ENCODE data around the gene CLCN2.

DNA sequence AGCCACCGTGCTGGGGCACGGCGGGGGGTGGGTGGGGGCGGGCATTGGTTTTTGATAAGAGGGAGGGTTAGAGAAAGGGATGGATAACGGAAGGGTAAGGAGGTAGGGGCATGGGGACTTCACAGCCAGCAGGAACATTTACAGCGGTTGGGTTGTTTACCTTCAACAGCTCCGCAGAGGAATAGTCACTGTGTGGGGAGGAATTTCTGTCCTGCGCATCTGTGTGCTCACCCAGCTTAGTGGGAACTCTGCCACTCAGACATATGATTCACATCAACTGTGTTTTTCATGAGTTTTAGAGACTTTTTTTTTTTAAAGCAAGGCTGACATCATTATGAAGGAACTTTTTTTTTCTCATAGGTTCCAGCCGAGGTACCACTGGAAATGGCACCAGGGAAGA is 38.0 kb upstream of the CLCN2 start:
- TF ChIP-seq CTCF (IDR thresholded peaks at IDR 0.05; ENCODE audit: poor library complexity, severe bottlenecking) (no peak), POLR2AphosphoS5 (IDR thresholded peaks at IDR 0.05) (no peak), TAF1 (IDR thresholded peaks at IDR 0.05; ENCODE audit: low read depth) (no peak)
